Stimulated activated CD4-positive, alpha-beta T cell treated with anti-CD3 and anti-CD28 coated beads, Interleukin-2, amount 100 ng/mL, for 24 hours (primary cell): ENCODE measurements around the gene SLC35F1.
"Not testable (repeated sequence)": the region's sequence is repeated elsewhere in the genome, so short reads cannot be mapped to it uniquely, and the experiment has no call there.

ENCODE experiments used
- DNase-seq, 2 donors: peaks; one replicate each; pipeline ENCODE4 v3.0.0-alpha.2; 2020

Gene SLC35F1

DNA sequence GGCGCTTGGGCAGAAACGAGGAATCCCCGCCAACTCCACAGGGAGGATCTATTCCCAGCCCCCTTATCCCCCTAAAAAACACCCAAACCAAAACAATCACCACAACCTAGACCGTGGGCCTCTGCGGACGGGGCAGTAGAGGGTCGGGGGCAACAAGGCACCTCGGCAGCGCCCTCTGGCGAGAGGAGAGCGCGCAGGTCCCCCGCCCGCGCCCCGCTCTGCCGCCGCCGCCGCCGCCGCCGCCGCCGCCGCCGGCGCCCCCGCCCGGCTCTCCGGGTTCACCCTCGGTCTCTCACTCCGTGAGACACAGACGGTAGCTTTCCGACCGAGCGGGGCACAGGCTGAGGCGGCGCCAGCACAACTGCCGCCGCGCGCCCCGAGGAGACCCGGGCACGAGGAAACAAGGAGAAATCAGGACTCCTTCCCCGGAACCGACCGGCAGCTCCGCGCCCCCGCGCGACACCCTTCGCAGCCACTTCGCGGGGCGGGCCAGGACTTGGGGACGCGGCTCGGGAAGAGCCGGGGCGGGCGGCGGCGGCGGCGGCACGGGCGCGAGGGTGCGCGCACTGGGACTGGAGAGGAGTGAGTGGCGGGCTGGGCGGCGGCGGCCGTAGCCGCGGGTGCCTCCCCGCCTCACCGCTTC, at the start of gene SLC35F1:
Gene SLC35F1, plus strand, starts transcription at position 307 of the 643 bp plus-strand sequence.
- DNase-seq = peak; percentile 19 to 58

DNA sequence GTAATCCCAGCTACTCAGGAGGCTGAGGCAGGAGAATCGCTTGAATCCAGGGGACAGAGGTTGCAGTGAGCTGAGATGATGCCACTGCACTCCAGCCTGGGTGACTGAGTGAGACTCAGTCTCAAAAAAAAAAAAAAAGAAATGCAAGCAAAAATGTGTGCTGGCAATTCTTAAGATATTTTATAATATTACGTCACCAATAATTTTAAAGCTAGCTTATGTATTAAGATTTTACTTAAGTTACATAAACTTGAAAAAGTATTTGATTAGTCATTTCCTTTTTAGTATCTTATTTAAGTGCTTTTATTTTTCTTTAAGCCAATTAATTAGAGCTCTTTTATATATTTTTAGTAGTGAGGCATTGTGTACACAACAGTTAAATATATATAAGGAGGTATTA, 48.5 kb upstream of the SLC35F1 start:
- DNase-seq = not testable (repeated sequence)

DNA sequence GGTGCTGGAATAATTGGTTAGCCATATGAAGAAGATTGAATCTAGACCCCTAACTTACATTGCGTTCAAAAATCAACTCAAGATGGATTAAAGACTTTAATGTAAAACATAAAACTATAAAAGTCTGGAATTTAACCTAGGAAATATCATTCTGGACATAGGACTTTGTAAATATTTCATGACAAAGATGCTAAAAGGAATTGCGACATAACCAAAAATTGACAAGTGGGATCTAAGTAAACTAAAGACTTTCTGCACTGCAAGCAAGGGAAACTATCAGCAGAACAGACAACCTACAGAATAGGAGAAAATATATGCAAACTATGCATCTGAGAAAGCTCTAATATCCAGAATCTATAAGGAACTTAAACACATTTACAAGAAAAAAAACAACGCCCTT, 45.5 kb upstream of the SLC35F1 start:
- DNase-seq = no peak

DNA sequence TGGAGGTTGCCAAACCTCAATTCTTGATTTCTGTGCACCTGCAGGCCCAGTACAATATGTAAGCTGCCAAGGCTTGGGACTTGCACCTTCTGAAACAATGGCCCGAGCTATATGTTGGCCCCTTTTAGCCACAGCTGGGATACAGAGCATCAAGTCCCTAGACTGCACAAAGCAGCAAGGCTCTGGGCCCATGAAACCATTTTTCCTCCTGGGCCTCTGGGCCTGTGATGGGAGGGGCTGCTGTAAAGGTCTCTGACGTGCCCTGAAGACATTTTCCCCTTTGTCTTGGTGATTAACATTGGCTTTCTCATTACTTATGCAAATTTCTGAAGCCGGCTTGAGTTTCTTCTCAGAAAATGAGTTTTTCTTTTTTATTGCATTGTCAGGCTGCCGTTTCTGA, 40.5 kb upstream of the SLC35F1 start:
- DNase-seq = no peak

DNA sequence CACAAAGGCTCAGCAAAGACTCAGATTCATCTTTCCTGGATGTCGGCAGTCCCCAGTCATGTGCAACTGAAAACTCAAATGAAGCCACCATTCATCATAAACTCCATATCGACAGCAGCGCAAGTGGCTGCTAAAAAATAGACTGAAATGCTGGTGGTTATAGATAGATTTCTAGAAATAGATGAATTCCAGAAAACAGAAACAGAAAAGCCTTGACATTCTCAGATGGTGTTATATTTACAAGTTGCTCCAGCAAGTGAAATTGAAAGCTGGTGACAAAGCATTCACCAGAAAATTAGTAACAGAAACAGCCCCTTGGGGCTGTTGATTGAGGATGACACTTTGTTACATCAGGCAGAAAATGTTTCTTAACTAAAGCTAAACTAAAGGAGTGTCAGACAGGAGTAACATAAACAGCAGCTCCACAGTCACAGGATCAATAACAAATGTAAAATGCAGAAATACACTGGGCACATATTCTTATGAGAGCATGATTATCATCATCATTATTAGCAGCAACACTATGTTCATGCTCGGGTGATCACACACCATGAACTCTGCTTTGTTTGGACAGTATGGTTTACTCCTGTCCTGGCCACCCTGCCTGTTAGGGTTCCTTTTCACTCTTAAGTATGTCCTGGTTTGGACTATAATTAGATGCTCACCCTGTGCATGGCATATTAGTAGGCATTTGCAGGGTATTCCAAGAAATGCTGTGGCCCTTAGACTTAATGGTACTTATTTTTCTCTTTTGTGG, 36.4 kb upstream of the SLC35F1 start:
- no peak for DNase-seq

DNA sequence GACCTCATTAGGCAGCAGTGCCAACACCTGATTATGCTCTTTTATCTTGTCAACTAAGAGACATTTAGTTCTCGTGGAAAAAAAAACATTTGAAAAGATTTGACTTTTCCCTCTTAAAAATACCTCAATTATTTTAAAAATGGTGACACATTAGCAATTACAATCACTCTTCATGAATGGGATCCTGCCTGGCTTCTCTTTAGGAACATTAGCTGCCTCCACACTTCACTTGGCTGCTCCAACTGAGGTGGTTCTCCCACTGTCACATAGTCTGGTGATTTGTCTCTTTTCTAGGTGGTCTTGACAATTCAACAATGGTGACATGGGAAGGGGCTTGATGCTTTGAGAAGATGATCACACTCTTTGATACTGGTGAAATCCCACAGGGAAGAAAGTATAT, 26.2 kb upstream of the SLC35F1 start:
- DNase-seq = no peak

DNA sequence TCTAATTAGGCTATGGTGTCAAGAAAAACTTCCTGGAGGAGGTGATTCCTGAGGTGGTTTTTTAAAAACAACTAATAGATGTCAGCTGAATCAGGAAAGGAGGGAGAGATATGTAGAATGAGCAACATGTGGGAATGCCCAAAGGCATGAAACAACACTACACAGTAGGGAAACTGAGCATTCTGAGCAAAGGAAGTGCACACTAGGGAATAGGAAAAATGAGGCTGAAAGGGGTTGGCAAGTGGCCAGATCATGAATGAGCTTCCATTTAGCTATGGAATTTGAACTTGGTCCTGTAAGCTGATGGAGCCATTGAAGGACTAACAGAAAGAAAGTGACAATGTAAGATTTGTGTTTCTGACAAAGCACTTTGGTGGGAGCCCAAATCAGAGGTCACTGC, 16.9 kb upstream of the SLC35F1 start:
- no peak for DNase-seq

DNA sequence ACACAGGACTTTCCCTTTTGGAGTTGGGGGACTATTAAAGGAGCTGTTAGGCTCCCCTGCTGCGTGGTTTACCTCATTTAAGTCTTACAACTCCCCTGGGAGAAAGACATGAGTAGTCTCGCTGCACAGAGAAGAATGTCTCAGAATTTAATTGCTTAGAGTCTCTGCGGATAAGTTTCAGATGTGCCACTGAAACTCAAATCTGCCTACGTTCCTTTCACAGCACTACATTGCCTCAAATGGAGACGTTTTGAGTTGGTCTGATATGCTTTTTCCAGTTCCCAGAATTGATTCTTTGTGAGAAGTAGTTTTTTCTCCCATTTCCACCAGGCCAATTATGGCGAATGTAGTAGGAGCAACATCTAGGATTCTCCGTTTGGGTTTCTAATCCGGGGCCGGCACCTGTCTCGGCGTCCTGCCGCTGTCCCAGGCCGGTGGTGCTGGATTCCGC, 532 bp upstream of the SLC35F1 start:
- no peak for DNase-seq

DNA sequence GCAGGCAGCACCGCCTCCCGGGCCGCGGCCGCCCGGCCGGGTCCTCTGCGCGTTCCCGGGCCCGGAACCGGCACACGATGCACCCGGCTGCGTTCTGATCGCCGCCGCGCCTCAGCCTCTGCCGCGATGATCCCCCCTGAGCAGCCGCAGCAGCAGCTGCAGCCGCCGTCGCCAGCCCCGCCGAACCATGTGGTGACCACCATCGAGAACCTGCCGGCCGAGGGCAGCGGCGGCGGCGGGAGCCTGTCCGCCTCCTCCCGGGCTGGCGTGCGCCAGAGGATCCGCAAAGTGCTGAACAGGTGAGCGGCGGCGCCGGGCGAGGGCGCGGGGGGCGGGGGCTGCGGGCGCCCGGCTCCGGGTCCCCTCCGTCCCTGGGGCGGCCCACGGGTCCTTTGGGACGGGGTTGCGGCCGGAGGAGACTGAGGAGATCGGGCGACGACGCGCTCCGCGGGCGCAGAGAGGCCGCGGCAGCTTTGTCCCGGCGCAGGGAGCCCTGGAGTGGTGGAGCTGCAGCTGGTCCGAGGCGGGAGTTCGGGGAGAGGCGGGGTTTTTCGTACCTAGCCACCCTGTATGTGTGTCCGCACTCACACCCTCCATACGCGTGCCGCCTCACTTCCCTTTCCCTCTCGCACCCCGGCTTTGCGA, 659 bp downstream of the SLC35F1 start:
- peak in 1 of 2 donors; percentile 1 for DNase-seq

DNA sequence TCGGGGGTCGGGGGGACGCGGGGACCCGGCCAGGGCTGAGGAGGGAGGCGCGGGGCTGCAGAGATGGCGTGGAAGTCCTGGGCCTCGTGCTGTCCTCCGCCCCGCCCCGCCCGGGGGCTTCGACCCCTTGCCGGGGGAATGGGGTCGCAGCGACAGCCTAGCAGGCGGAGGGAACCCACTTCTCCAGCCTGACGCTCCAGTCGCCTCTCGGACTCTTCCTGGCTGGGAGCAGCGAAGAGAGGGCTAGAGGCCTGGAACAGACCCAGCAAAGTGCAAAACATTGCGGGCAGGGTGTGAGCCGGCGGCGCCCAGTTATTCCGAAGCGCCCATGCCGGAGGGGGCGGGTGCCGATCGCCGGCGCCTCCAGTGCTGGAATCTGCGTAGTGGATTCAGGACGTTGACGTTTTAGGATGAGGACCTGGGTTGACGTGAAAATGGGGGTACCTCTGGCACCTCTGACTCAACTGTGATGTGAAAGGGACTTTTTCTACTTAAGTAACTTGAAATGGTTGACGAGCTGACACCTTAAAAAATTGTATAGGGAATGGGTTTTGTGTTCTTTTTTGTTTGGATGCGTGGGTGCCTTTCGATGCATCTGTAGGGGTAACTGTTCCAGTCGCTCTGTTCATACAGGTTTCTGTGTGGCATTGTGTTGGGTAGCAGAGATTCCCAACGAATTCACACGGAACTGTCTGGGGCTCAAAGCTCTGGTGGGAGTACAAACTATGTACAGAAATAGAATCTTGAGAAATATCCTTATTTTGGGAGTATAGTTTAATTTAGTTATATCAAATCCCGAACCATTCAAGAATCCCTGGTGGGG, 1.4 kb downstream of the SLC35F1 start:
- DNase-seq = peak in 1 of 2 donors; percentile 1

DNA sequence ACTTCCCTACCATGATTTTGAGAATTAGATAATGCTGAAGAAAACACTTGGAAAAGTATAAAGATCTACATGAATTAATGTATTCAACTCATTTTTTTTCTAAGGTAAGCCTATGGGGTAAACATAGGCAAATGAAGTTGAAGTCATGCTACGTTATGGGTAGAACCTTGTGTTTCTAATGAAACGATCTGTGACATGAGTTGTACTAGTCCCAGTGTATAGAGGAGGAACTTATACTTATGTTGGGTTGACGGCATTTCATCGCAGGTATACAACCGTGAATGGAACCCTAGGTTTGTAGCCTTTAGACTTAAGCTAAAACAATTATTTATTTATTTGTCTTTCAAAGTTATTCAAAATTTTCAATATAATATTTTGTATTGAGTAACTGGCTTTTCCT, 2.6 kb downstream of the SLC35F1 start:
- DNase-seq = no peak

DNA sequence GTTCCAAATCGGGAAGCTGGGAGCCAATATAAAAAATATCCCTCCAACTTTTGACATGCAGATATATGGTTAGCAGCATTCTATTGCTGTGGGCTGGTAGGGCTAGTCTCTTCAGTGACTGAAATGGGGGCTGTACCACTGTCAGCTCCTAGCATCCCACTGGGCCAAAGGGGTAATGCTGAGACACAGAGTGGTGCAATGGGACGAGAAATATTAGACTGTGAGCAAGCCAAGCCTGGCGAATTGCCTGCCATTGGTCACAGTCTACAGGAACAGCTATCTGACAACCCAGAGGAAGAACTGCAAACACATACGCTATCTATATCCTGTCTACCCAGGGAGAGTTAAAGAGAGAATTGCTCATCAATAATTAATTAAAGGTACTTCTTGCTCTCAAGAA, 3.5 kb downstream of the SLC35F1 start:
- no peak for DNase-seq

DNA sequence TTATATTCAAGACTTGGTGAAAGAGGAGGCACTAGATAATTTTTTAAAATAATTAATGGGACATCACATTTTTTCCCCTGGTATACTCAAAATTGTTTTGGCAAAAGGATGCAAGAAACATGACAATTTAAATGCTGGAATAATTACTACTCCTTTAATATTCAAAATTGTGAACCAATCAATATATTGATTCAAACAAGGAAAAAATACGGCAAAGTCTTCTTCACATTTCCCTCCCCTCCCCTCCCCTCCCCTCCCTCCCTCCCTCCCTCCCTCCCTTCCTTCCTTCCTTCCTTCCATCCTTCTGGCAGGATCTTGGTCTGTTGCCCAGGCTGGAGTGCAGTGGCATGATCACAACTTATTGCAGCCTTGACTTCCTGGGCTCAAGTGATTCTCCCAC, 4.1 kb downstream of the SLC35F1 start:
- no peak for DNase-seq

DNA sequence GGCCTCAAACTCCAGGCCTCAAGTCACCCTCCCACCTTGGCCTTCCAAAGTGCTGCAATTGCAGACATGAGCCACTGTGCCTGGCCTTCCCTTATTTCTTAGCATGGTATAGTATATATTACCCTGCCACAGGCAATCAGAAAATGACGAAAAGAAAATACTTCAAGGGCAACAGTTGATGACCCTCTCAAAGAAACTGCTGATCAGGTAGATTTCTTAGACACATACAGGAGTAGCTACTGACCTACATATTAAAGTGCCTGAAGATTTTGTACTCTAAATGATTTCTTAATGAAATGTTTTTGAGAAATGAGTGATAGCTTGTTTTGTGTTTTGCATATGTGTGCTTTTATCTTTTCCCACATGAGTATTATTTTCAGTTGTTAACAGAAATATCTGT, 4.6 kb downstream of the SLC35F1 start:
- DNase-seq = no peak

DNA sequence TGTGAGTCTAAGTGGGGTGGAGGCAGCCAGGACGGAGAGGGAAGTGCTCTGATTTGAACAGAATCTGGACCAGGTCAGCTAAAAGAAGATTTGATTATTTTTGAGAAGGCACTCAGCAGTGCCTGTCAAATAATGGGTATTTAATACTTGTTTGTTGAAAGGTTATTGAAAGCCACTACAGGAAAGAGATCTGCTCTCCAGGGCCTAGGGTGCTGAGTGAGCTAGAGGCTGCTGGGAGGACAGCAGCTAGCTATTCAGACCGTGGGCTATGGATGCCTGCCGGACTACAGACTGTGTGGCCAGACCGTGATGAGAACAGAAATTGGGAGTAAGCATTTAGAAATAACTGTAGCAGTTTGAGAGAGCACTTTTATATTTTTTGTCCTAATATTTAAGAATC, 8.8 kb downstream of the SLC35F1 start:
- no peak for DNase-seq

DNA sequence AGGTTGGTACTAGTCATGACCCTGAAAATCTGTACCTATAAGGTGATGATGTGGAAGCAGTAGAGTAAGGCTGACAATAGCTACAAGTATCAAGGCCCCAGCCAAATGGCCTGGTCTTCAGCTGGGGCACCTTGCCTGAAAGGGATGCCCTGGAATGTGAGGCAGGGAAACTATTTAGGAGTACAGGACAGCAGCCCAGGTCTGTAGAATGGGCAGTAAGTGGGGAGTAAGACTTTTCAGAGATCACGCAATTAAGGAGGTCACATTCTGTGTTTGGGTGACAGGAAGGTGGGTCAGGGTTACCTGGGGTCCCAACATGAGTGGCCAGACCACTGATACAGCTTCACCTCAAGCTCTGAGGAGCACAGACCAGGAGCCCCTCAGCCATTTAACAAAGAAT, 9.4 kb downstream of the SLC35F1 start:
- no peak for DNase-seq

DNA sequence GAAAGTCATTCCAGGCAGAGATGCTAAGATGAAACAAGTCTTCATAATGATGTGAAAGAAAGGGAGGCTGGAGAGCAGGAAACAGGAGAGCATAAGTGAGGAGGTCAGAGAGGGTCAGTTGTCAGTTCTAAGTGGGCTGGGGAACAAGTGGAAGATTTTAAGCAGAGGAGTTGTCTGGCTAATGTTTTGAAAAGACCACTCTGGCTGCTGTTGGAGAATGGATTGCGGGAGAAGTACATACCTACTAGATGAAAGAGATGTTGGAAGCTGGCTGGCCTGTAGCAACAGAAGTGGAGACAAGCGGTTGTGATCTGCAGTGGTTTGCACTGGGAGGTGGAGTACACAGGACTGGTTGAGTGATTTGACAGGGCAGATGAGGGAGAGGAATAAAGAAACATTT, 10.1 kb downstream of the SLC35F1 start:
- no peak for DNase-seq

DNA sequence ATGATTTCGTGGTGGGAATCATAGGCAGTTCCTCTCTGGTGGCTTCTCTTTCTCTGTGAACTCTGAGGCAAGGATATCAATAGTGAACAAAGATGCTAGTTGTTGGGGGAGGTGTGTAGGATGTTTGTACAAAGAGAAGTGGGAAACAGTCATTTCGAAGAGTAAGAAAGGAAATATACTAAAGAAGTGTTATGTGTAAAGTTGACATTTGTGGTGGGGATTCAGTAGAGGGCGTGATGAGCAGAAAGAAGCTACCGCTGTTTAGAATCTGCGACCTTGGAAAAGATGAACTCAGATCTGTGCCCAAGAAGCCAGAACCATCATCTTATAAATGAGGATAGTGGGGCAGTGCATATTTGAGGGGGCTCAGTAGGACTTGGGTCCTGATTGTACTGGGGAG, 11.4 kb downstream of the SLC35F1 start:
- DNase-seq = no peak

DNA sequence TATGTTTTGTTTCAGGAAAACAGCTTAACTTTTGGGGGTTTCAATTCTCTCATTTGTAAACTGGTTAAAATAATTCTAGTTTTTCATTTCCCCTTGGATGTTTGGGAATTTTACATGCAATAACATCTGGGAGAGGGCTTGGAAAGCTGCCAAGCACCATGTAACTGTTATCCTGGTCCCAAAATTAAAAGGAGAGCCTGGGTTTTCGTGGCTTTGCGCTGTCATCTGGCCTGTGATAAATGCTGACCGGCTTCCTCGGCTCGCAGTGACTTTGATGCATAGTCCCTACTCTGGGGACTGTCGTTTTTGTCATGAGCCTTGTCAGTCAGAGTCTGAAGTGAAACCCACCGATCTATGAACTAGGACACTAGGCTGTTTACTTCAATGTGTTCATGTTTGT, 12.2 kb downstream of the SLC35F1 start:
- DNase-seq = no peak

DNA sequence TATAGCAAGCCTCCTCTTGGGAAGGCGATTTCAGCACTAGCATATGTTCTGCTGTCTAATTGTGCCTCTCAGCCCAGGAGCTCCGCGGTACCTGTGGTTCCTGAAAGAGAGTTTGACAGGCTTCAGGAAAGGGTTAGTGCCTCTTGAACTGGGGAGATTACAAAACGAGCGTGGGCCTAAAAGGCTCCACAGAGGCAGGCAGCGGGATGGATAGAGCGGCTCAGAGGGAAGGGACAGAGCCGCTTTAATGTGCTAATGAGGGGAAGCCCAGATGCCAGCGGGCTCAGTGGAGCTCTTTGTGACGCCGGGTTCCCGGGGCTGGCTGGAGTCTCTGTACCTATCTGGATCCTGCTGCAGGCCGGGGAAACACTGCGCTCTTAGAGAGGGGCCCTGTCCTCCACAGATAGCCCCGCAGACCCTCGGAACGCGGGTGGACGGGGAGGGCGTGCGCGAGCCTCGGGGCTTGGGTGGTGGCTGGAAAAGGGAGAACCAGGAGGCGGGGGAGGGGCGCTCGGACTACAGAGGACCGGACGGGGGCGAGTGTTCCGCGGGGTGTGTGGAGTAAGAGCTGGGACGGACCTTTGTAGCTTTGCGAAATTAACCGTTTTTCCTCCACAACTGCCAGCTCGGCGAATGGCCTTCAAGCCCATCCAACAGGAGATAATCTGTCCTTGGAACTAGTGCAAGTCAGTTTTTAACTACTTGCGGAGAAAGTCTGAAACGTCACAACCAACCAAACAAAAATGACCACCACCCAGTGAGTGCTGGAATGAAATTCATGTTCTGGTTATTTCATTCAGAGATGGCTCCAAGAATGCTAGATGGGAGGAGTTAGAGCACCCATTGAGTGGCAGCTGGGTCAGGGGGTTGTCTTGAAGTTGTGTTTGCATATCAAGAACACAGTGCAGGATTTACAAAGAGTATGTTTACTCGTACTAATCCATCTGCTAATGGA, 13.0 kb downstream of the SLC35F1 start:
- DNase-seq = peak in 1 of 2 donors; percentile 1

DNA sequence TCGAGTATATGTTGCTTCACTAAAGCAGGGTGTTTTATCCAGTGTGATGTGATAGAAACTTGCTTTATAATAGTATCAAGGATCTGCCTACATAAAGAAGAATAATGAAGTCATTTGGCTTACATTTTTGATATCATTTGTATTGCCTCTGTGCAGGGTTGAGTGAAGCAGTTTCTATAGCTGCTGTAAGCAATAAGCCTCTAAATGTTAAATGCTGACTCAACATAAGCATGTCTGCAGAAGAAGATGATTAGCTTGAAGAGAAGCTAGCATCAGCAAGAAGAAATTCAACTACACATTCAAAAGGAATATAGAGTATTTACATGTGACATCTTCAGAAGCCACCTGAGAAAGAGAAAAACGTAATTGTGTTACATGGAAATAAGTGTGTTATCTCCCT, 17.6 kb downstream of the SLC35F1 start:
- no peak for DNase-seq

DNA sequence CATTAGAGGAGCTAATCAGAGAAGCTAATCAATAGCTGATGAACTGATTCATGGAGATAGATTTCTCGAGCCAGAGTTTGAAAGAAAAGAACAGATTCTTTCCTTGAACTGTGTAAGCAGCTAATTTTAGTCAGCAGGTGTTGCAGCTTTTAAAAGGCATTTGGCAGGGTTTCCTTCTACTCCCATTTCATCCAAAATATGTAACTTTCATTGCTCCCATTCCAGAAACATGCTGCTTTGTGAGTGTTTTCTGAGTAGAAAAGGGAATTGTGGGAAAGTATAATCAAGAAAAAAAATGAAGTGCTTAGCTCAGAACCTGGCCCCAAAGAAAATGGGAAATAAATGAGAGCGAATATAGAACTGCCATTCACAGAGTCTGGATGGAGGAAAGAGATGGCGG, 20.8 kb downstream of the SLC35F1 start:
- DNase-seq = no peak
